ENCODE measurements around the gene AQP2. TPM values are rescaled to one million over a fixed set of nuclear protein-coding genes. Genes with fewer than 3 reads are reported as not detected.
"Not testable (repeated sequence)": the region's sequence is repeated elsewhere in the genome, so short reads cannot be mapped to it uniquely, and the experiment has no call there.

The AQP2 gene
- total RNA-seq, 4 donors from 2014 or later: not detected

- Histone ChIP-seq H3K36me3 (peaks cover 0 to 2% (median 0%) of the 10 kb centered on the region in 3 donors), H3K27me3 (no peaks in the 10 kb centered on the region), H3K4me3 (no peak overlapping the region), H3K4me1 (peaks cover 0 to 5% (median 0%) of the 10 kb centered on the region in 4 donors), H3K27ac (peak overlapping the region in 2 of 4 donors; percentile 9 to 44), H3K9me3 (no peaks in the 10 kb centered on the region)
- no peak for DNase-seq
- TF ChIP-seq POLR2A (IDR thresholded peaks at IDR 0.05) (no peak), CTCF (IDR thresholded peaks at IDR 0.05) (no peak)
These were observed 33.4 kb downstream of the AQP2 start for GRCh38 chr12:49983892-49984291.

- peaks cover 0 to 5% (median 0%) of the 10 kb centered on the region in 4 donors for H3K4me1 ChIP-seq
- peaks cover 0 to 7% (median 0%) of the 10 kb centered on the region in 3 donors for H3K36me3 ChIP-seq
- no peak for DNase-seq
- no peaks in the 10 kb centered on the region for H3K27me3 ChIP-seq
- H3K27ac ChIP-seq: peak overlapping the region in 1 of 4 donors; percentile 15
- no peak overlapping the region for H3K4me3 ChIP-seq
- TF ChIP-seq POLR2A (IDR thresholded peaks at IDR 0.05): no peak
- no peak for TF ChIP-seq CTCF (IDR thresholded peaks at IDR 0.05)
- no peaks in the 10 kb centered on the region for H3K9me3 ChIP-seq
These were observed 34.2 kb downstream of the AQP2 start for GRCh38 chr12:49984476-49985359.

GRCh38 chr12:49985981-49986380 lies 35.4 kb downstream of the AQP2 start:
- no peaks in the 10 kb centered on the region for H3K9me3 ChIP-seq
- no peak overlapping the region for H3K27ac ChIP-seq
- DNase-seq: no peak
- TF ChIP-seq CTCF (IDR thresholded peaks at IDR 0.05): no peak
- TF ChIP-seq POLR2A (IDR thresholded peaks at IDR 0.05): no peak
- H3K36me3 ChIP-seq: peaks cover 0 to 13% (median 0%) of the 10 kb centered on the region in 3 donors
- H3K4me3 ChIP-seq: no peak overlapping the region
- no peaks in the 10 kb centered on the region for H3K27me3 ChIP-seq
- H3K4me1 ChIP-seq: peaks cover 0 to 5% (median 0%) of the 10 kb centered on the region in 4 donors

- H3K4me1 ChIP-seq, H3K4me3 ChIP-seq, H3K27me3 ChIP-seq, H3K9me3 ChIP-seq, DNase-seq, H3K27ac ChIP-seq: not testable (repeated sequence)
- peaks cover 0 to 13% (median 0%) of the 10 kb centered on the region in 3 donors for H3K36me3 ChIP-seq
These were observed 35.9 kb downstream of the AQP2 start for GRCh38 chr12:49986476-49986875.

- H3K4me1 ChIP-seq: peaks cover 0 to 5% (median 0%) of the 10 kb centered on the region in 4 donors
- H3K4me3 ChIP-seq: no peak overlapping the region
- no peak overlapping the region for H3K27ac ChIP-seq
- H3K36me3 ChIP-seq: peaks cover 0 to 25% (median 0%) of the 10 kb centered on the region in 3 donors
- TF ChIP-seq POLR2A (IDR thresholded peaks at IDR 0.05) (no peak), CTCF (IDR thresholded peaks at IDR 0.05) (no peak)
- DNase-seq: no peak
- H3K27me3 ChIP-seq: no peaks in the 10 kb centered on the region
- H3K9me3 ChIP-seq: no peaks in the 10 kb centered on the region
These were observed 37.2 kb downstream of the AQP2 start for GRCh38 chr12:49987625-49988303.

GRCh38 chr12:49989400-49989799 lies 38.9 kb downstream of the AQP2 start:
- H3K36me3 ChIP-seq: peaks cover 0 to 35% (median 0%) of the 10 kb centered on the region in 3 donors
- H3K4me1 ChIP-seq, H3K9me3 ChIP-seq, H3K27me3 ChIP-seq, H3K4me3 ChIP-seq, H3K27ac ChIP-seq, DNase-seq: not testable (repeated sequence)
